ENCODE results near the gene DLX2. TPM values are rescaled to one million over a fixed set of nuclear protein-coding genes. Genes with fewer than 3 reads are reported as not detected.

Gene DLX2
- total RNA-seq, 1 donor from 2014 or later, result not detected

GRCh38 chr2:172109988-172110811 lies 7.5 kb upstream of the DLX2 start:
- intact Hi-C loops (cut with DNase I), result loop anchor here (10.0 kb wide), 4 partner anchors 295 to 535 kb away; no protein-coding TSS in a partner anchor
- DNase-seq (no peak), ATAC-seq (ENCODE audit: poor library complexity) (no peak)

- DNase-seq (no peak), ATAC-seq (ENCODE audit: poor library complexity) (no peak)
- intact Hi-C loops (cut with DNase I), result loop anchor here (10.0 kb wide), 2 partner anchors 295 to 515 kb away; no protein-coding TSS in a partner anchor
Observed at GRCh38 chr2:172109256-172109987, 6.7 kb upstream of the DLX2 start.

- ATAC-seq (ENCODE audit: poor library complexity) (no peak), DNase-seq (no peak)
- intact Hi-C loops (cut with DNase I), result loop anchor here (10.0 kb wide), 2 partner anchors 294 to 514 kb away; no protein-coding TSS in a partner anchor
Observed at GRCh38 chr2:172108587-172108930, 5.9 kb upstream of the DLX2 start.

- ATAC-seq (ENCODE audit: poor library complexity) (no peak), DNase-seq (no peak)
- intact Hi-C loops (cut with DNase I), result loop anchor here (10.0 kb wide), 2 partner anchors 293 to 513 kb away; no protein-coding TSS in a partner anchor
Observed at GRCh38 chr2:172107690-172108586, 5.2 kb upstream of the DLX2 start.

- intact Hi-C loops (cut with DNase I), result loop anchor here (10.0 kb wide), 2 partner anchors 292 to 512 kb away; no protein-coding TSS in a partner anchor
- DNase-seq (peak; percentile 47), ATAC-seq (ENCODE audit: poor library complexity) (no peak)
Observed at GRCh38 chr2:172106108-172106961, 3.6 kb upstream of the DLX2 start.

- DNase-seq (no peak), ATAC-seq (ENCODE audit: poor library complexity) (no peak)
- intact Hi-C loops (cut with DNase I), result loop anchor here (10.0 kb wide), 2 partner anchors 291 to 511 kb away; no protein-coding TSS in a partner anchor
Observed at GRCh38 chr2:172105471-172106107, 2.9 kb upstream of the DLX2 start.

- DNase-seq (peak; percentile 82), ATAC-seq (ENCODE audit: poor library complexity) (peak; percentile 73)
- intact Hi-C loops (cut with DNase I), result loop anchor here (10.0 kb wide), 2 partner anchors 289 to 509 kb away; no protein-coding TSS in a partner anchor
Observed at GRCh38 chr2:172103471-172104272, 972 bp upstream of the DLX2 start.

- peak; percentile 14 for ATAC-seq (ENCODE audit: poor library complexity)
- intact Hi-C loops (cut with DNase I), result loop anchor here (10.0 kb wide), 2 partner anchors 287 to 507 kb away; no protein-coding TSS in a partner anchor
- no peak for DNase-seq
Observed at GRCh38 chr2:172101821-172102390, 794 bp downstream of the DLX2 start.

GRCh38 chr2:172100935-172101820 lies 1.5 kb downstream of the DLX2 start:
- no peak for DNase-seq
- ATAC-seq (ENCODE audit: poor library complexity), result no peak
- intact Hi-C loops (cut with DNase I), result loop anchor here (10.0 kb wide), 2 partner anchors 286 to 506 kb away; no protein-coding TSS in a partner anchor

GRCh38 chr2:172100080-172100934 lies 2.4 kb downstream of the DLX2 start:
- intact Hi-C loops (cut with DNase I), result loop anchor here (10.0 kb wide), 2 partner anchors 286 to 506 kb away; no protein-coding TSS in a partner anchor
- DNase-seq, result no peak
- ATAC-seq (ENCODE audit: poor library complexity), result no peak

GRCh38 chr2:172099472-172100079 lies 3.1 kb downstream of the DLX2 start:
- intact Hi-C loops (cut with DNase I), result loop anchor here (10.0 kb wide), 2 partner anchors 285 to 505 kb away; no protein-coding TSS in a partner anchor
- DNase-seq (no peak), ATAC-seq (ENCODE audit: poor library complexity) (no peak)

- ATAC-seq (ENCODE audit: poor library complexity) (no peak), DNase-seq (no peak)
- intact Hi-C loops (cut with DNase I), result no loop called here
Observed at GRCh38 chr2:172098650-172099471, 3.8 kb downstream of the DLX2 start.

- ATAC-seq (ENCODE audit: poor library complexity) (no peak), DNase-seq (no peak)
- intact Hi-C loops (cut with DNase I), result no loop called here
Observed at GRCh38 chr2:172098287-172098649, 4.4 kb downstream of the DLX2 start.
